Activated T-helper 9 cell treated with anti-CD3 and anti-CD28 coated beads, Interleukin-2, amount 50 U/mL, for 16 hours (primary cell): Measurements from ENCODE around the gene CELSR1.

Experiments used
- DNase-seq: peaks from one replicate; pipeline ENCODE4 v3.0.0-alpha.2; 2020; ENCODE audit warnings: low read depth

CELSR1 gene

GRCh38 chr22:46349681-46350080 lies 187.7 kb downstream of the CELSR1 start:
- DNase-seq: no peak

DNA sequence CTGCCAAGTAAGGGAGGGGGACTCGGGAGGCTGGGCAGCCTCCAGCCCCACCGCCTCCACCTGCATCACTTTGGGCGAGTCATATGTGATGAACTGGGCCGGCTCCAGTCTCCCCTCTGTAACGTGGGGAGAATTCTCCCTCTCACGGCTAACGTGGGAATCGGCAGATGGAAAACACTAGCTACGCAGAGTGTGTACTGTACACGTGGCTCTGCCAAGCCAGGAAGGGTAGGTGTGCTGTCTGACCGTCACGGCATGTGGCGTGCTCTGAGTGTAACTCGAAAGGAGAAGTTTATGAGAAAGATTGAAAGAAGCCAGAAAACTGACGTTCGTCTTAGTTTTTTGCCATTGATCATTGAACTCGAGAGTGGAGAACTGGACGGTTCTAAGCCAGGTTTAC lies 188.2 kb downstream of the CELSR1 start:
- DNase-seq: no peak

- no peak for DNase-seq
These were observed 189.2 kb downstream of the CELSR1 start for GRCh38 chr22:46348099-46348695.

- DNase-seq: no peak
These were observed 189.8 kb downstream of the CELSR1 start for GRCh38 chr22:46347646-46348045.

DNA sequence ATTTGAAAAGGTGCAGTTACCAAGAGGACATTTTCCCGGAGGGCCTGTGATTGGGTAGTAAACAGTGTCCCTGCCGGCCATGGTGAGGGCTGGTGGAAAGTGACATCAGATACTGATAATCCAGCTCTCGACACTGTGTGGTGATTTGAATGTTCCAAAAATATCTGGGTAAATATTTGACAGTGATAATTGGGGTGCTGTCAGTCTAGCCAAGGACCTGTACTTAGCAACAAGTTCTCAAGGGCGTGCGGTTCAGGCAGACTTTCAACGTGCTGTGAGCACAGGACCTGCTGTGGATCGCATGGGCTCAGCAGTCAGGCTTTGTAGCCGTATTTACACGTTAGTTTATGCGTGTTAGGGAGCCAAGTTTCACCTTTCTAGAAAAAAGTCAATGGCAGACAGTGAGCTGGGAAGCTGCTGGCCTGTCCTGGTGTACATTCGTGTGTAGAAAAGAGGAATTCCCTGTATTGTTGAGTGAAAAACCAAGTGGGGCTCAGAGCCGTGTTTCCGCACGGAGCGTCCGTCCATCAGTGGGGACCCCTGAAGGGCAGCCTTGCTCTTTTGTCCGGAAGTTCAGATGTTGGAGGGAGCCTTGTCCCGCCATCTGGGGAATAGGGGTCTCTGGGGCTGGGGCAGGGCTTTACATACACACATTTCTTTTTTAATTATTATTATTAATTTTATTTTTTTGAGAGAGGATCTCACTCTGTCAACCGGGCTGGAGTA lies 190.6 kb downstream of the CELSR1 start:
- no peak for DNase-seq

DNA sequence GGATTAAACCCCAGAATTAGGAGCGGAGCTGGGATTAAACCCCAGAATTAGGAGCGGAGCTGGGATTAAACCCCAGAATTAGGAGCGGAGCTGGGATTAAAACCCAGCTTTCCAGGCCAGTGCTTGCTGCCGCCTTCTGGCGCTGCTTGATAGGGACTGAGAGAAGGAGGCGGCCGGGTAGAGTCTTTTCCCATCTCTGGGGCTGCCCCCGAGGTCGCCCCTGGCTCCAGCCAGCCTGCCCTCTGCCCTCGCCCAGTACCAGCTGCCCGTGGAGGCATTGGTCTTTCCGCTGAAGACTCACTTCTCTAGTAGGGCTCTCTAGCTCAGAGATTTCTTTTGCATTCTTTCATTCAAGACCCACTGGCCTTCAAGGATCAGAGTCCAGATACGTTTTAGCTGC lies 196.7 kb downstream of the CELSR1 start:
- no peak for DNase-seq

- DNase-seq: no peak
These were observed 197.5 kb downstream of the CELSR1 start for GRCh38 chr22:46339956-46340355.

- DNase-seq: no peak
These were observed 198.8 kb downstream of the CELSR1 start for GRCh38 chr22:46338636-46339035.

DNA sequence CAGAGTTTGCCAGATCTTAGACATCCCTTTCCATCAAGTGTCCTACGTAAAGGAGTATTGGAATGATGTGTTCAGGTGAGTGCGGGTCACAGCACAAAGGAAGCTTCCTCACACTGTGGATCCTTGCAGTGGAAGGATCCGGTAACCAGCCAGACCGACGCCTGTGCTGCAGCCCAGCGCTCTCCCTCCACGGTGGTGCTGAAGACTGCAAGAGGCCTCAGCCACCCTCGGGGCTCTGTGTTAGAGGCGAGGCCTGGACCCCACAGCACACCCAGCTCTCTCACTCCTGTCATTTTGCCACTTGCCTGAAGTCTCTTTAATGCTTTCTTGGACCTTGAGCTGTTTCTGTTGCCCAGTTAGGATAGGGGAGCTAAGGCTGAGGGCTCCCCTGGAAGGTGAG lies 199.6 kb downstream of the CELSR1 start:
- DNase-seq: no peak

DNA sequence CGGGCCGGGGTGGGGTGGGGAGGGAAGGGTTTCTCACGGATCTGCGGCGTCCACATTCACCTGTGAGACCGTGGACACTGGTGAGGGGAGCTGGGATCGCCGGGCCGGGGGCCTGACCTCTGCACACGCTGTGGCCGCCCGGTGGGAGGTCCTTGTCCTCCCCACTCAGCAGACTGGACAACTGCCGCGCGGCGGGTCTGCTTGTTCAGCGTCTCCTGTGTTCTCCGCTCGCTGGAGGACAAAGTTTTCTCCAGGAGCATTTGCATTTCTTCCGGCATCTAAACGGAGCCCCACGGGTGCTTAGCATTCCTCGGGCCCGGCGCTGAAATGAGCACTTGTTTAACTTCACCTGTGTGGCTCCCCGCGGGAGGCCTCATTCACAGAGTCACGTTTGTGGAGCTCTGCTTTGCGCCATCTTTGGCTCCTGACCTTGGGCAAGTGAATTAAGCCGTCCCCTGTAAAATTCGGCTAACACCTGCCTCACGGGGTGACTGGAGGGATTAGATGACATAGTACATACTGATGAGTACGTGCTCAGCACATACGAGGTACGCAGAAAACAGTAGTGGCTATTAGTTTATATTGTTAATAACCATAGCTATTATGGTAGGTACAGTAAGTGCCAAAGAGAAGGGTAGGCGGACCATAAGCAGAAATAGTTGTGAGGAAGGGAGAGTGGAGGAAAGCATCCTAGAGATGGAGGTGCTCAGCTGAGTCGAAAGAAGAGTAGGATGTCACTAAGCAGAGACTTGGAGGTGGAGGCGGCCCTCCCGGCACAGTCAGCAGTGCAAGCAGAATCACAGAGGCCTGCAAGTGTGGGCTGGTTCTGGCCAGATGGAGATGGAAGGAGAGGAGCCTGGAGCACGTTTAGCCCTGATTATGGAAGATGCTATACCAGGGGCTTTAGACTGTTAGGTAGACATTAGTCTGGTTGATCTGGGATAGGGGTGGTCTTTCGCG lies 201.0 kb downstream of the CELSR1 start:
- DNase-seq: no peak

DNA sequence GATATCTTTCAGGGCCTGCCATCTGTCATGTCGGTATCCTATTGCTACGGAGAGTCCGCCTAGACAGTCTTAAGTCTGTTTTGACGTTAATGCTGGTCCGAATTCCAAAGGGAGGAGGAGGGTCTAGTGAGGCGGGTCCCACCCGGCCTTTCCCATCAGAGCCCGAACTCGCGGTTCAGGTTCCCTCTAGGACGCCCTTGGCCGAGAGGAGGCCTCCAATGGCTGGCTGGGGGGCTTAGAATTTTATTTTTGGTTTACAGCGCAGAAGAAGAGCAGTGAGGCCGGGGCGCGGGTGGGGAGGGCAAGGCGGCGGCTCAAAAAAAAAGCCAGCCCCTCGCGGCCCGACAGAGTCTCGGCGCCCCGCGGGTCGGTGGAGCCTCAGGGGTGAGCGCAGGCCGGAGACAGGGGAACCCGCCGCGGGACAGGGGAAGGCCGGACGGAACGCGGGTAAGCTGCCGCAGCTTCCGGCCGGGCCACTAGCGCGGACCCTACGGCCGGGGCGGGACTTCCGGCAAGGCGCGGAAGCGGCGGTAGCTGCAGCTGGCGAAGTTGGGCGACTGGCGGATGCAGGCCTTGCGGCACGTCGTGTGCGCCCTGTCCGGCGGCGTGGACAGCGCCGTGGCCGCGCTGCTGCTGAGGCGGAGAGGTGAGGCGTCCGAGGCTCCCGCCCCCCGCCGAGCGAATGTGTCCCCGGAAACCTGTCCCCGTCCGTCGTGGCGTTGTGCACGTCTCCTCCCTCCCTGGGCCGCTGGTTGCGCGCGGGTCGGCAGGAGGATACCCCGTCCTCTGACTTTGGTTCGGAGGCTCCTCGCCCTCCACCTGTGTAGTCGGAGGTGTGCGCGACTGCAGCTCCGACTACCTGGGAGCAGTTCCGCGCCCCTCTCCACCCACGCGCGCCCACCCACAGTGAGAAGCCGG lies 202.0 kb downstream of the CELSR1 start, which contains the start of gene TRMU:
Gene TRMU, plus strand, starts transcription at position 514 of the 918 bp plus-strand sequence. Its CDS starts 51 bp downstream, at position 565.
- peak; percentile 64 for DNase-seq

DNA sequence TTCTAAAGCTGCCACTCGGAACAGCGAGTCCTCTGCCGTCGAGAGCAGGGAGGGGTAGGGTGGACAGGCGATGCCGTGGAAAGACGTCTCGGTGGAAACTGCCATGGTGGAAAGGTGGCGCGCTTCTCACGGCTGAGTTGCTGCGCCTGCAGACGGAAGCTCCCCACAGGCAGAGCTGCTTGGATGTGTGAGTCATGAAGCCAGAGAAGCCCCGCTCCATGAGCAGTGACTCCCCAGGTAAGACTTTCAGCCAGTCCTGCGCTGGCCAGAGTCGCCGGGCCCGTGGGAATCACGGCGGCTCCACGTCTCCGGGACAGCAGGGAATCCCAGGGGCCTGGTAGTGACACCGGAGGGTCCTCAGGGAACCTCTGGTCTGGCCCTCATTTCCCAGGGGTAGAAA lies 205.9 kb downstream of the CELSR1 start:
- DNase-seq: no peak

GRCh38 chr22:46330426-46330825 lies 207.0 kb downstream of the CELSR1 start:
- DNase-seq: no peak

- no peak for DNase-seq
These were observed 207.8 kb downstream of the CELSR1 start for GRCh38 chr22:46329616-46330015.

- no peak for DNase-seq
These were observed 208.6 kb downstream of the CELSR1 start for GRCh38 chr22:46328797-46329196.

DNA sequence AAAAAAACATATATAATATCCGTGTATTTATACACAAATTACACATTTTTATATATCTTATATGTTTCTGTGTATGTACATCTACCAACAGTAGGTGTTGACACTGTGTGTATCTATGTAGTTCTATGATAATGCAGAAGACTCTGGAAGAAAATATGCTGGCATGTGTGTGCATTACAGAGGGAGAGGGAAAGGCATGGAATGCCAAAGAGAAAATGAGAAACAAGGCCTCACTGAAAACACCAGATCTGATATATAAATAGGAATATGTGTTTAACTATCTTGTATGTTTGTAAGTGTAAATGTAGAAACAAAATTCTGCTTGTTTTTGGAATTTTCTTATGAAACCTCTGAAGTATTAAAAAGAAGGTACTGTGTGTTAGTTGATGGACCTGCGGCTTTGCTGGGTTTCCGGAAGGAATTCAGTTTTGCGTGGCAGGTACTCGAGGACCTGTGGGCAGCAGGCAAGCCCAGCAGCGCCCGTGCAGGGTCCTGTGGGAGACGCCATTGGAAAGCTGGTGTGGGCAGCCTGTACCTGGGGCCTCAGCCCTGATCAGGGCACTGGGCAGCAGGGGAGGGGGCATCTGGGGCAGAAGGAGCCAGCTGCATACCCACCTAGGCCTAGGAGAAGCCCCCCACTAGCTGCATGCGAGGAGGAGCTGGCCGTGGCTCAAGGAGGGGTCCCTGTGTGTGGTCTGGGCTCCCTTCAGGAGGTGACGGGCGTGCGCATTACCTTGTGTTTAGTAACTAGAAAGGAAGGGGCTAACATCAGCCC lies 209.5 kb downstream of the CELSR1 start:
- no peak for DNase-seq

- no peak for DNase-seq
These were observed 211.2 kb downstream of the CELSR1 start for GRCh38 chr22:46326066-46326680.

DNA sequence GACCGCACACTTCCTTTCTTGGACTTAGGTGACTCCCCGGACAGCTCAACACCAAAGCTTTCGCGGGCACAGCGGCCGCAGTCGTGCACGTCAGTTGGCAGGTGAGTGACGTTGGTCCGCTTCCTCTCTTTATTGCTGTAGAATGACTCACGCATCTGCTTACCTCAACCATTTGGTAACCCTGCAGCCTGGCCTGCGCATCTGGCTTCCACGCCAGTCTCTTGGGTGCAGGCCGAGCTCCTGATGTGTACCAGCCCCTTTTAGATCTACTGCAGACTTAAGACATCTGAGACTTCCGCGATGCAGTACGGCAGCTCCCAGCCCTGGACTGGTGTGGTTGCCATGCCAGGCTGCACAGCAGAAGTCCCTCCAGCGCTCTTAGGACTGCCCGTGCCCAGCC lies 214.3 kb downstream of the CELSR1 start:
- DNase-seq: no peak

DNA sequence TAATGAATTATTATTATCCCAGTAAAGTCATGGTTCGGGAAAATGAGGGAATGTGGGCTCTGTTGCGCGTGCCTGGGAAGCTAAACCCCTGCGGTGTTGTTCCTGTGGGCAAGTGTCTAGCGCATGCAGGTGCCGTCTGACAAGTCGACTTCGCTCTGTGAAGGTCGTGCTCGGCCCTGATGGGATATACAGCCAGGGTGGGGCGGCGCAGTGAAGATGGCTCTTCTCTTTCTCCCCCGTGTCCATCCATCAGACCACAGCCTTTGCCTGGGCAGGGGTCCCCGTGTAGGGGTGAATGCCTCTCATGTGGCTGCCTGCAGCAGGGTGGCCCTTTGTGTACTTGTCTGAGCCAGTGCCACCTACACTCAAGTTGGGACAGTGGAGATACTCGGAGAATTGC lies 214.7 kb downstream of the CELSR1 start:
- DNase-seq: no peak

- DNase-seq: no peak
These were observed 216.6 kb downstream of the CELSR1 start for GRCh38 chr22:46320716-46321386.
